ENCODE measurements around the gene TASL.

DNA sequence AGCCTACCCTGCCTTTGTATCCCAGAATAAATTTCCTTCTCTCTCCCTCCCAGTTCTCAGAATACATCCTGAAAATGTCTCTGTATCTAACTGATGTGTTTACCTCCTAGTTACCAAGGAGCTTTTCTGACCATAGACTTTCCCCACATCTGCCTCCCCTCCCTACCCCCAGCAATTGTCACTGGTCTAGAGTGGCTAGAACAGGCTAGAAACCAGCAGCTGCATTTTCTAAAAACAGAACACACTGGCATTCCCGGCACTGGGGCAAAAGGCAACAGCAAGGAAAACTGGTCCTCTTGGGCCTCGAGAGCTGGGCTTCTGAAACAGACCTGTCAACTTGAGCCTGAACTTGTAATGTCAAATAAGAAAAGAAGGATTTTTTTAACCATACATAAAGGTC, 16.4 kb downstream of the TASL start:
- TF ChIP-seq, protein P1, sequence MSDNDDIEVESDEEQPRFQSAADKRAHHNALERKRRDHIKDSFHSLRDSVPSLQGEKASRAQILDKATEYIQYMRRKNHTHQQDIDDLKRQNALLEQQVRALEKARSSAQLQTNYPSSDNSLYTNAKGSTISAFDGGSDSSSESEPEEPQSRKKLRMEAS (IDR thresholded peaks at IDR 0.05; ENCODE audit: low read depth), result no peak
- no peak for TF ChIP-seq FOXM1 (IDR thresholded peaks at IDR 0.05; ENCODE audit: low read depth)
- TF ChIP-seq, protein P2, sequence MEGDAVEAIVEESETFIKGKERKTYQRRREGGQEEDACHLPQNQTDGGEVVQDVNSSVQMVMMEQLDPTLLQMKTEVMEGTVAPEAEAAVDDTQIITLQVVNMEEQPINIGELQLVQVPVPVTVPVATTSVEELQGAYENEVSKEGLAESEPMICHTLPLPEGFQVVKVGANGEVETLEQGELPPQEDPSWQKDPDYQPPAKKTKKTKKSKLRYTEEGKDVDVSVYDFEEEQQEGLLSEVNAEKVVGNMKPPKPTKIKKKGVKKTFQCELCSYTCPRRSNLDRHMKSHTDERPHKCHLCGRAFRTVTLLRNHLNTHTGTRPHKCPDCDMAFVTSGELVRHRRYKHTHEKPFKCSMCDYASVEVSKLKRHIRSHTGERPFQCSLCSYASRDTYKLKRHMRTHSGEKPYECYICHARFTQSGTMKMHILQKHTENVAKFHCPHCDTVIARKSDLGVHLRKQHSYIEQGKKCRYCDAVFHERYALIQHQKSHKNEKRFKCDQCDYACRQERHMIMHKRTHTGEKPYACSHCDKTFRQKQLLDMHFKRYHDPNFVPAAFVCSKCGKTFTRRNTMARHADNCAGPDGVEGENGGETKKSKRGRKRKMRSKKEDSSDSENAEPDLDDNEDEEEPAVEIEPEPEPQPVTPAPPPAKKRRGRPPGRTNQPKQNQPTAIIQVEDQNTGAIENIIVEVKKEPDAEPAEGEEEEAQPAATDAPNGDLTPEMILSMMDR (IDR thresholded peaks at IDR 0.05), result no peak
- no peak for TF ChIP-seq POLR2AphosphoS5 (IDR thresholded peaks at IDR 0.05; ENCODE audit: low read depth, low read length)
- TF ChIP-seq RAD21 (IDR thresholded peaks at IDR 0.05; ENCODE audit: low read length), result no peak
- TF ChIP-seq SMC3 (IDR thresholded peaks at IDR 0.05; ENCODE audit: low read depth, low read length), result no peak
- no peak for TF ChIP-seq TAF1 (IDR thresholded peaks at IDR 0.05; ENCODE audit: borderline replicate concordance, low read depth, low read length)
- TF ChIP-seq EP300 (IDR thresholded peaks at IDR 0.05; ENCODE audit: borderline replicate concordance in 1 of 2, low read depth in 1 of 2, low read length in 1 of 2), result no peak
- no peak for TF ChIP-seq FOXJ3 (CRISPR knock-in tag; IDR thresholded peaks at IDR 0.05)
- TF ChIP-seq, protein P3, sequence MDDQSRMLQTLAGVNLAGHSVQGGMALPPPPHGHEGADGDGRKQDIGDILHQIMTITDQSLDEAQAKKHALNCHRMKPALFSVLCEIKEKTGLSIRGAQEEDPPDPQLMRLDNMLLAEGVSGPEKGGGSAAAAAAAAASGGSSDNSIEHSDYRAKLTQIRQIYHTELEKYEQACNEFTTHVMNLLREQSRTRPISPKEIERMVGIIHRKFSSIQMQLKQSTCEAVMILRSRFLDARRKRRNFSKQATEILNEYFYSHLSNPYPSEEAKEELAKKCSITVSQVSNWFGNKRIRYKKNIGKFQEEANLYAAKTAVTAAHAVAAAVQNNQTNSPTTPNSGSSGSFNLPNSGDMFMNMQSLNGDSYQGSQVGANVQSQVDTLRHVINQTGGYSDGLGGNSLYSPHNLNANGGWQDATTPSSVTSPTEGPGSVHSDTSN (IDR thresholded peaks at IDR 0.05), result no peak
- TF ChIP-seq, protein P4, sequence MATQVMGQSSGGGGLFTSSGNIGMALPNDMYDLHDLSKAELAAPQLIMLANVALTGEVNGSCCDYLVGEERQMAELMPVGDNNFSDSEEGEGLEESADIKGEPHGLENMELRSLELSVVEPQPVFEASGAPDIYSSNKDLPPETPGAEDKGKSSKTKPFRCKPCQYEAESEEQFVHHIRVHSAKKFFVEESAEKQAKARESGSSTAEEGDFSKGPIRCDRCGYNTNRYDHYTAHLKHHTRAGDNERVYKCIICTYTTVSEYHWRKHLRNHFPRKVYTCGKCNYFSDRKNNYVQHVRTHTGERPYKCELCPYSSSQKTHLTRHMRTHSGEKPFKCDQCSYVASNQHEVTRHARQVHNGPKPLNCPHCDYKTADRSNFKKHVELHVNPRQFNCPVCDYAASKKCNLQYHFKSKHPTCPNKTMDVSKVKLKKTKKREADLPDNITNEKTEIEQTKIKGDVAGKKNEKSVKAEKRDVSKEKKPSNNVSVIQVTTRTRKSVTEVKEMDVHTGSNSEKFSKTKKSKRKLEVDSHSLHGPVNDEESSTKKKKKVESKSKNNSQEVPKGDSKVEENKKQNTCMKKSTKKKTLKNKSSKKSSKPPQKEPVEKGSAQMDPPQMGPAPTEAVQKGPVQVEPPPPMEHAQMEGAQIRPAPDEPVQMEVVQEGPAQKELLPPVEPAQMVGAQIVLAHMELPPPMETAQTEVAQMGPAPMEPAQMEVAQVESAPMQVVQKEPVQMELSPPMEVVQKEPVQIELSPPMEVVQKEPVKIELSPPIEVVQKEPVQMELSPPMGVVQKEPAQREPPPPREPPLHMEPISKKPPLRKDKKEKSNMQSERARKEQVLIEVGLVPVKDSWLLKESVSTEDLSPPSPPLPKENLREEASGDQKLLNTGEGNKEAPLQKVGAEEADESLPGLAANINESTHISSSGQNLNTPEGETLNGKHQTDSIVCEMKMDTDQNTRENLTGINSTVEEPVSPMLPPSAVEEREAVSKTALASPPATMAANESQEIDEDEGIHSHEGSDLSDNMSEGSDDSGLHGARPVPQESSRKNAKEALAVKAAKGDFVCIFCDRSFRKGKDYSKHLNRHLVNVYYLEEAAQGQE (IDR thresholded peaks at IDR 0.05; ENCODE audit: low read depth, low read length), result no peak
- TF ChIP-seq NFIC (IDR thresholded peaks at IDR 0.05; ENCODE audit: borderline replicate concordance), result no peak
- TF ChIP-seq, protein P5, sequence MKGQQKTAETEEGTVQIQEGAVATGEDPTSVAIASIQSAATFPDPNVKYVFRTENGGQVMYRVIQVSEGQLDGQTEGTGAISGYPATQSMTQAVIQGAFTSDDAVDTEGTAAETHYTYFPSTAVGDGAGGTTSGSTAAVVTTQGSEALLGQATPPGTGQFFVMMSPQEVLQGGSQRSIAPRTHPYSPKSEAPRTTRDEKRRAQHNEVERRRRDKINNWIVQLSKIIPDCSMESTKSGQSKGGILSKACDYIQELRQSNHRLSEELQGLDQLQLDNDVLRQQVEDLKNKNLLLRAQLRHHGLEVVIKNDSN (IDR thresholded peaks at IDR 0.05; ENCODE audit: borderline replicate concordance, low read depth), result no peak
- TF ChIP-seq SIN3A (IDR thresholded peaks at IDR 0.05; ENCODE audit: borderline replicate concordance, low read depth, low read length), result no peak
